Kidney capillary endothelial cell (primary cell): ENCODE data around the gene ITPKA.

Source experiments
- DNase-seq: peaks from one replicate; pipeline ENCODE4 v3.0.0-alpha.2; 2018; ENCODE audit warnings: low spot score

The ITPKA gene

DNA sequence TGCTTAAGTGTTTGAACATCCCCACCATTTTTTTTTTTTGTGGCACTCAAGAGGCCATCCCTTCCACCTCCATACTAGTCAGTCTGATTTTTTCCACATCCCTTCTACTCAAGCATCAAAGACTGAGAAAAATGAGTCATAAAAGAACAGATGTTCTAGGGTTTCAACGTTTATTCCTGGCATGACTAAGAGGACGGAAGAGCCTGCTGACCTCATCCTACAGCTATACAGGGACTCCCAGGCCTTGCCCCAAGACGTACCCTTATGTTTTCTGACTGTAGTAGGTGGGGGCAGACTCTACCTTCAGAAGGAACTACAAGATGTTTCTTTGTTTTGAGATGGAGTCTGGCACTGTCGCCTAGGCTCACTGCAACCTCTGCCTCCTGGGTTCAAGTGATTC is 3.3 kb upstream of the ITPKA start:
- peak; percentile 98 for DNase-seq

DNA sequence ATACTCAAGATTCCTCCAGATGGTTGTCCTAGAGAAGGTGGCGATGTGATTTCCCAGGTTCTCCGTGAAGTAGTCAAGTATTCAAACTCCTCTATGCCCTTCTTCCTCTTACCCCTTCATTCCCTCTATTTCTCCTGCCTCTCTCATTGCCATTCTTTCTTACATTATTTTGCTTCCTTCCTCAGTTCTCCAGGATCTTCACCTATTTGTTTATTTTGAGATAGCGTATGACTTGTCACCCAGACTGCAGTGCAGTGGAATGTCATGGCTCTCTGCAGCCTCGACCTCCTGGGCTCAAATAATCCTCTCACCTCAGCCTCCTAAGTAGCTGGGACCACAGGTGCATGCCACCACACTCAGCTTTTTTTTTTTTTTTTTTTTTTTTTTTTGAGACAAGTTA is 1.8 kb upstream of the ITPKA start:
- DNase-seq: no peak

DNA sequence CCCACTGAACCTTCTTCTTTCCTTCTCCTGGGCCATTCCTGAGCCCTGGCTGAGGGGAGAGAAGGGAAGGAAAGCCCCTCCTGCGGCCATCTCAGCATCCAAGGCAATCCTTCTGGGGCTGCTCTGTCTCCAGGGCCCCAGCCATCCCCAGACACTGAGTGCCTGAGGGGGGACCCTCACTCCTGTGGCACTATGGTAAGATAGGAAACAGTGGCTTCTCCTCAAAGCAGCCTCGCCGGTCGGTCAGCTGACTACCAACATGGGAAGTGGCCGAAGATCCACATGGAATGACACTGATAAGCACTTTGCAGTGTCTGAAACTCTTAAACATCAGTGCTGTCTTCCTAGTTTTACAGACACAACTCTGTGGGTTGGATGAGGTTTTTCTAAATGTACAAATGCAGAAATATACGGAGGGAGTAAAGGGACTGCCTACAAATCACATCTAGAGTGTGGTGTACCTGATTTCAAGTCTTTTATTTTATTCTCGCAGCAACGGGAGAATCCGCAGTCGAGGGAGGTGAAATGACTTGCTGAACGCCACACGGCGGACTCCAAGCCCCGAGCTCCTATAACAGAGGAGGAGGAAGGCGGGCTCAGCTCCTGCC is 973 bp upstream of the ITPKA start:
- no peak for DNase-seq

DNA sequence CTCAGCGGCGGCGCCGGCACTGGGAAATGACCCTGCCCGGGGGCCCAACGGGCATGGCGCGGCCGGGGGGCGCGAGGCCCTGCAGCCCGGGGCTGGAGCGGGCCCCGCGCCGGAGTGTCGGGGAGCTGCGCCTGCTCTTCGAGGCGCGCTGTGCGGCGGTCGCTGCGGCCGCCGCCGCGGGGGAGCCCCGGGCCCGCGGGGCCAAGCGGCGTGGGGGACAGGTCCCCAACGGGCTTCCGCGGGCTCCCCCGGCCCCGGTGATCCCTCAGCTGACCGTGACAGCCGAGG is 172 bp downstream of the ITPKA start:
- DNase-seq: no peak

DNA sequence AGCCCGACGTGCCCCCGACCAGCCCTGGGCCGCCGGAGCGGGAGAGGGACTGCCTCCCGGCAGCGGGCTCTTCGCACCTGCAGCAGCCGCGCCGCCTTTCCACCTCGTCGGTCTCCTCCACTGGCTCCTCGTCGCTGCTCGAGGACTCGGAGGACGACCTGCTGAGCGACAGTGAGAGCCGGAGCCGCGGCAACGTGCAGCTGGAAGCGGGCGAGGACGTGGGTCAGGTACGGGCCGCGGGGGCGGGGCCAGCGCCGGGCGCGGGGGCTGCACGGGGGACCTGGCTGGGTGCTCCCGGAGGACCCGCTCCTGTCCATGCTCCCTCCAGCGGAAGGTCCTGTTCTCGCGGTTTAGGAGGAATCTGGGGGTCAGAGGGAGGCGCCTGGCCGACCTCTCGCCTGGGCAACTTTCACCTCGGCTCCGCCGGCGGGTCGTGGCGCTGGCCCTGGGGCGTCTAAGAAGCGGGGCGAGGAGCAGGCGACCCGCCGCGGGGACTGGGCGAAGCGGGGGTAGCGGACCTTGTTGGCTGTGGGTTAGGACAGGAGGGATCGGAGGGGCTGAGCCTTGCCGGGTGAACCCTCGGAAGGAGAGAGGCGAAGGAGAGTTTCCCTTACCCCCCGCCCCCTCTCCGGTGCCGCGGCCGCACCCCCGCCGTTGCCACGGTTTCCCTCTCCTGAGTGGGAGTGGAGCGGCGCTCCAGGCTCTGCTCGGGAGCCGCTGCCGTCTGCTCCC is 682 bp downstream of the ITPKA start:
- DNase-seq: no peak

DNA sequence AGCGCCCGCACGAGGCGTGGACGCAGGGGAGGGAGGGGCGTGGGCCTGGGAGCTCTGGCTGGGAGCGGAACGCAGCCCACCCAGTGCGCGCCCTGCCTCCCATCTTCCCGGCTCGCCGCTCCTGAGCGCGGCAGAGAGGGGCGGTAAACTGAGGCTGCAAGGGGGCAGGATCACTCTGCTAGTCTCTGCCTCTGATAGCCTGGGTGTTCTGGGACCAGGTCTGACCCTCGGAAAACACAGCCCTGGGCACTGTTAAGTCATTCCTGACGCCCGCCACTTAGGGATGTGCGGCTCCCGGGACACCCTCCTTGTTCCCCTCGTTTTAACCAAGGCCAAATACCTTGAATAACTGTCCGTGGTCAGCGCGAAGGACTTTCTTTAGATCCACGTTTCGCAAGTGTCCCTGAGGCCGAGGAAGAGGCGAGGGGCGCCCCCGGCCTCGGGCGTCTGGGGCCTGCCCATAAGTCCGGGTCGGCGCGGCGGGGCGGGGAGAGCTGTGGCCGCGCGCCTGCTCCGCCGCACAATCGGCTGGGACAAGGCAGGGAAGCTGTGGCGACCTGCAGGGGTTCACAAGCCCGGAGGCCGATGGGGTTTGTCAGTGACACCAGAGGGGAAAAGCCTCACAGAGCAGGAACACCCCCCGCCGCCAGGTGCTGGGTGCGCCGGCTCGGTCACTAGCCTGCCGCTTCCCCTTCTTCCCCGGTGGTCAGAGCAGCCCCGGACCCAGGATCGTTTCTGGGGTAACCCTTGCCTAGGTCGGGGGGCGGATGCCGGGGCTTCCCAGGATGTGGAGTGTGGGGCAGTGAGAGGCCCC is 1.5 kb downstream of the ITPKA start:
- DNase-seq: no peak

DNA sequence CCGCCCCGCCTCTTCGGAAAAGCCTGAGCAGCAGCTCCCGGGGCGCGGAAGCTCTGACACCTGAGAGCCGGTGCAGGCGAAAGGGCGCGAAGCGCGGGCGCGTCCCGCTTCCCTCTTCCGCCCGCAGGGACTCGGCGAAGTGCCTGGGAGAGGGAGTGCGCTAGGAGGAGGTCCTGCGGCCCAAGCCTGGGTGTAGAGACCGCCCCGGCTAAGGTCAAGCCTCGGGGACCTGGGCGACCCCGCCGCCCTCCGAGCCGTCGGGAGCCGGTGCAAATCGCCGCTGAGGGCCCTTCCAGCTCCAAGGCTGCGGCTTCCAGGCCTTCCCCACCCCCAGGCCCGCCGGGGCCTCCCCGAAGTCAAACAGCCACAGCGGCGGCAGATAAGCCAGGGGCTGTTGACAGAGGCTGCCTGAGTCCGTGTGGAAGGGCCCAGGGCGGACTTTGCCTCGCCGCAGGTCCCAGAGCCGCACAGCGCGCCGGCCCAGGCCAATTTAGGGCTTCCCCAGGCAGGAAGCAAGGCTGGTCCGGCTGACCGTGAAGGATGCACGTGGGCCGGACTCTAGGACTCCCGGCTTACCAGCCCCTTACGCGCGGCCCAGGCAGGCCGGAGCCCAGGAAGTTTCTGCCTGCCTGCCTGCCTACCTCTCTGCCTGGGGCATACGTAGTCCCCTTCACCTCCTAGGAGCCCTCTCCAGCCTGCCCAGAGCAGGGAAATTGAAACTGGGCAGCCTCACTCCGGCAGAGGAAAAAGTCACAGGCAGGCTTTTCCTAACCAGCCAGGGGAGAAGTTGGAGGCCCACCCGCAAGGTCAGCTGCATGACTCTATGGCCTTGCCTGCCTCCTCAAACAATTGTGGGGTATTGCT is 2.3 kb downstream of the ITPKA start:
- no peak for DNase-seq

DNA sequence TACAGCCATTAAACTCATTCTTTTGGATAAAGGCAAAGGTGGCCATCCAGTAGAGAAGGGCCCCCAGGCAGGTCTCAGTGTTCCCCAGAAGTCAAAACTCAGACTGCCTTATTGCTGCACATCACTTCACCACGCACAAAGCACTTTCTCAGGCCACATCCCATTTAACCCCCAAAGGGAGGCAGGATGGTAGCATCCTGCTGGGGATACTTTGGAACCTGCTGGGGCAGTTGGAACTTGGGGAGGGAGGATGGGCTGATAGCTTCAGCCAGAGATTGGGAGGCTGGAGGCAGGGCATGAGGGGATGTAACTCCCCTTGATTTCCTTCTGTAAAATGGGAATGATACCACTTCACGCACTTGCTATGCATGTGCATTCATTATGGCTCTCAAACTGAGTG is 5.0 kb downstream of the ITPKA start:
- DNase-seq: no peak

DNA sequence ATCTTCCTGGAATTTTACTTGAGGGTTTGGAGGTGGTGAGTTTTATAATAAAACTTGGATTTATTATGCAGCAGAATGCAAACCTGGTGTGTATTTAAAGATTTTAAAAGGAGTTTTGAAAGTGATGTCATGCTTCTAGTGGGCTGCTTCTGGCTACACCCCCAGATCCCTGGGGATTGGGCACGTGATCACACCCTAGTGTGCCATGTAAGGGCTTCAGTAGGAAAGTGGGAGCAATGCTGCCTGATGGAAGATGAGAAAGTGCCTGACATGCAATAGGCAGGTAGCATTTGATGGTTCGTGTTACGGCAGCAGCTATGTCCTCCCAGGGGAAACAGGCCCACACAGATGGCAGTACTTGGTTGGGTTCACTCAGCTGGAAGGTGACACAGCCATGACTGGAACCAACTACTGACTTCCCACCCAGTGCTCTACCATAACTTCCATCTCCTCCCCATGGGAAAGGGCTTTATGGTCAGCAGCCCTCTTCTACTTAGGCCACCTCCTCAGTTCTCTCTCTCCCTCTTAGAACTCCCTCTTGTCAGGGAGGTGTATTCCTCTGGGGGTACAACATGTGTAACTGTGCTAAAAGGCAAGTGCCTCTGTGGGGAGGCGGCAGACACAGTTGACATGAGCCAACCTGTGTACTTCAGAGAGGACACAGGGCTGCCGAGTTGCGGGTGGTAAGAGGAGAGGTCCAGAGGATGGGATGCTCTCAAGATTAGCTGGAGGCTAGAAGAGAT is 5.6 kb downstream of the ITPKA start:
- no peak for DNase-seq

DNA sequence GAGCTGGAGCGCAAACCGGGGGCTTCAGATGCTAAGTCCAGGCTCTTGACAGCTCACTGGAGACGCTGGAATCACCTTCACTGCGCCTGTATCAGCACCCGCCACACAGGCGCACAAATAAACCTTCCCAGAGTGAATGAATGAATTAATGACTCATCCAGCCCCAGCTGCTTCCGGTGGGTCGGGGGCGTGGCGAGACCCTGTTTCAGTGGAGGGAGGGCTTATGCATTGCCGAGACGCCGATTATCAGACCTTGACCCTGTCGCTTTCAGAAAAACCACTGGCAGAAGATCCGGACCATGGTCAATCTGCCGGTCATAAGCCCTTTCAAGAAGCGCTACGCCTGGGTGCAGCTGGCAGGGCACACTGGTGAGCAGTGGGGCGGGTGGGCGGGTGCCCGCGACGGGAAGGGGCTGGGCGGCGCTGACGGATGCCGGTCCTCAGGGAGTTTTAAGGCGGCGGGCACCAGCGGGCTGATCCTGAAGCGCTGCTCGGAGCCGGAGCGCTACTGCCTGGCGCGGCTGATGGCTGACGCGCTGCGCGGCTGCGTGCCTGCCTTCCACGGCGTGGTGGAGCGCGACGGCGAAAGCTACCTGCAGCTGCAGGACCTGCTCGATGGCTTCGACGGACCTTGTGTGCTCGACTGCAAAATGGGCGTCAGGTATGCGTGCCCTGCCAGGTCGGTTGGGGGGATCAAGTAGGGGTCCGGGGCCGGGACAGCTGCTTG is 7.7 kb downstream of the ITPKA start:
- DNase-seq: no peak

DNA sequence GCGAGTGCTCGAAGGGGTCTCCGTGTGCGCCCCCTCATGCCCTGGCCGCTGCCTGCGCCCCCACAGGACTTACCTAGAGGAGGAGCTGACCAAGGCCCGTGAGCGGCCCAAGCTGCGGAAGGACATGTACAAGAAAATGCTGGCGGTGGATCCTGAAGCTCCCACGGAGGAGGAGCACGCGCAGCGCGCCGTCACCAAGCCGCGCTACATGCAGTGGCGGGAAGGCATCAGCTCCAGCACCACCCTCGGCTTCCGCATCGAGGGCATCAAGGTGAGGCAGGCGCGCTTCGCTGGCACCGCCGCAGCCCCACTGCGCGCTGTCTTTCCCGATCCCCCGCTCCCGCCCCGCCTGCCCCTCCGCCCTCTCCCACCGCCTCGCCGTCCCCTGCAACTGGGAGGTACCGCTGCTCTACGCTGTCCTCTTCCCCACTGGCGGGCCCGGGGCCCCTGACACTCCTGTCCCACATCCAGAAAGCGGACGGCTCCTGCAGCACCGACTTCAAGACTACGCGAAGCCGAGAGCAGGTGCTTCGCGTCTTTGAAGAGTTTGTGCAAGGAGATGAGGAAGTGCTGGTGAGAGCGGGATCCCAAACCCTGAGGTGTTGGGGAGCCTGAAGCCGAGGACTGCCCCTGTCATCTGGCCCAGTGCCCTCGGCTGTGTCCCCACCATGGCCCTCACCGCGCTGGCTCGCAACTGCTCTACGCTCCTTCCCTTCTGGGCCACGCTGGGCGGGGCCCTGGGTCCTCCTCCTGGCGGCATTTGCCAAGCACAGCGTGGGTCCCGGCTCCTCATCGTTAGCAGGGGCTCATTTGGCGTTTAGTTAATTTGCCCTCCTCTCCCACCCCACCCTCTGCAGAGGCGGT is 8.5 kb downstream of the ITPKA start:
- DNase-seq: no peak

DNA sequence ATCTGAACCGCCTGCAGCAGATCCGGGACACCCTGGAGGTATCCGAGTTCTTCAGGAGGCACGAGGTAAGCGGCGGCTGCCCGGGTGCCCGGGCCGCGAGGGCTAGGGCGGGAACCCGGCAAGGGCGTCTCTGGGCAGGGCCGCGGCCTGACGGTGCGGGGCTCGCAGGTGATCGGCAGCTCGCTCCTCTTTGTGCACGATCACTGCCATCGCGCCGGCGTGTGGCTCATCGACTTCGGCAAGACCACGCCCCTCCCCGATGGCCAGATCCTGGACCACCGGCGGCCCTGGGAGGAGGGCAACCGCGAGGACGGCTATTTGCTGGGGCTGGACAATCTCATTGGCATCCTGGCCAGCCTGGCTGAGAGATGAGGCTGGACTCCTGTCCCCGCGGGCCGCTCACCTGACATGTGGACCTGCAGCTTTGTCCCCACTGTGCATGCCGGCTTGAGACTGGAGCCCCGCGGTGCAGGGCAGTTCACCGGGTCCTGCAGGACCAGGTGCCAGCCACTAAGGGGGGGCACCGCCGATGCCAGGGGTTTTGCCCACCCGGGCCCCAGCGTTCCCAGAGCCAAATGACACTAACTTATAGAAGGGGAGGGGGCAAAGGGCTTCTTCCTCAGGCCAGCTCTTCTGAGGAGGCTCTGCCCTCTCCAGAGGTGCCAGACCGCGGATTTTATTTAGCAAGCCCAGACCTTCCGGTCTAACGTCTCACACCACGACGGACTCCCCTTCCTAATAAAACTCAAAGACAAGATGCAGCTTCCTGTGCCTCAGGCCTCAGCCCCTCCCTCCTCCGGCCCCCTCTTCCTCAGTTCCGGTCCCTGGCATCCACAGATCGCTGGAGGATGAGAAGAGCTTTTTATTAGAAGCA is 9.4 kb downstream of the ITPKA start:
- no peak for DNase-seq

DNA sequence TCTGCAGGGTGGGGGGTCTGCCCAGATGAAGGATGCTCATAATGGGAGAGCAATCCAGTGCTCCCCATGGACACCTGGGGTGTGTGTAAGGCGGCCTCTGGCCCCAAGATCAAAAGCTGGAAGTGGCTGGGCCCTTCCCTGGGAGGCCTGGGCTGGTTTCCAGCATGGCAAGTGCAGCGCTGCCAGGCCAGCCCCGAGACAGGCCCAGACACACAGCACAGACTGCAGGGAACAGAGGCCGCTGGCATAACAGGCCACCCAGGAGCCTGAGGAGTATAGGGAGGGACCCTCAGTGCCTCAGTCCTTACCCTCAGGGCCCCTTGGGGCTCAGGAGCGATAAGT is 10.0 kb downstream of the ITPKA start:
- no peak for DNase-seq

DNA sequence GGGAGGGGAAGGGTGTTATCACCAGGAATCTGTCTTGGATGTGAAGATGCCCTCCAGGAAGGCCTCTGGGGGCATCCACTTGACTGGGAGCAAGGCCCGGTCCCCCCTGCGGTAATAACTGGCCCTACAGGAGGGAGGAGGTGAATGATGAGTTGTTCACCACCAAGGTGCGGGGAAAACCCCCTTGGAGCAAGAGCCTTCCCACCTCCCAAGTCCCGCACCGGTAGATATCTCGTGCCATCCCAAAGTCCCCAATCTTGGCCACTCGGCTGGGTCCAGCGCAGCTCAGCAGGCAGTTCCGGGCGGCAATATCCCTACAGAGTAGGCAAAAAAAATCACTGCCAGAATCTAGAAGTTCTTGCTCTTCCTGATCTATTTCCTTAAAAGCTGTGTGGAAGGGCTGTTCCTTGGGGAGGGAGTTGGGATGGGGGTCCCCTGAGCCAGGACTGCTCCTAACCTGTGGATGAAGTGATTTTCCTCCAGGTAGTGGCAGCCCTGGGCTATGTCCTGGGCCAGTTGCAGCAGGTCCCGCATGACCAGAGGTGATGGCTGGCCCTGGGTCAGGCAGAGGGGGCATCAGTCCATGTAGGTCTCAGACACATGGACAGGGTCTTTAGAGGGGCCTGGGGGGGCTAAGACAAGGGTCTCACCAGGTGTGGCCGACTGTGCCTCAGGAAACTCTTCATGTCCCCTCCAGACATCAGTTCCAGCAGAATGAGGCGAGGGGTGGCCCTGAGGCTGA is 11.2 kb downstream of the ITPKA start:
- DNase-seq: no peak

DNA sequence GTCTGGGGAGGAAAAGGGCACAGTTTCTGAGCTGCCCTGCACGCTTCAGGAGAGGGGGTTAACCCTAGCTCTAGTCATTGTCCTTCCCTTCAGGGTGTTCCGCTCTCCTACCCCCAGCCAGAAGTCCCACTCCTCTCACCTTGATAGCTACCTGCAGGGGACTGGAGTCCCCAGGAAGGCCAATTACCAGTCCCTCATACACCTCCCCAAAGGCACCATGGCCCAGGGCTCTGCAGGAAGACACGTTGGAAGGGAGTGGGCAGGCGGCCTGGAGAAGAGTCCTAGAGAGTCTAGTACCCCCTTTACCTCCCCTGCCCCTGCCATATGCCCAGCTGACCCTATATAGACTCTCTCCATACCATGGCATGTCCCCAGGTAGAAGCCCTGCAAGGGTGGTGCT is 12.1 kb downstream of the ITPKA start:
- no peak for DNase-seq

DNA sequence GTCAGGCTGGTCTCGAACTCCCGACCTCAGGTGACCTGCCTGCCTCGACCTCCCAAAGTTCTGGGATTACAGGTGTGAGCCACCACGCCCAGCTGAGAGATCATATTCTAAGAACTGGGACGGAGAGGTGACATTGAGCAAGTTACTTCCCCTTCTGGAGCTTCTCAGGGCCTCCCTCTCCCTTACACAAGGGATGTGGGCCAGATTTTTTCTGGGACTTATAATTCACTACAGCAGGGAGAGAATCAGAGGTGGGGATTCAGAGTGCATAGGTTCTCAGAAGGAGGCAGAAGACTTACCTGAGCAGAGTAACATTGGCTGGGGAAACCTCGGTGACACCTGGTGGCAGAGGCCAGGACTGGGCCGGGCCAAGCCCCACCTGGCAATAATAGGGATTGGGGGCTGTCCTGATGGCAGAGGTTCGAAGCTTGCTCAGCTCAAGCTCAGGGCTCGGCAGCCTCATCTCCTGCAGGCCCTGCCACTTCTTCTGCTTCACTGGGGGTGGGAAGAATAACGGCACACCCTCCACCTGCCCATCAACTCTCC is 13.2 kb downstream of the ITPKA start:
- DNase-seq: no peak

DNA sequence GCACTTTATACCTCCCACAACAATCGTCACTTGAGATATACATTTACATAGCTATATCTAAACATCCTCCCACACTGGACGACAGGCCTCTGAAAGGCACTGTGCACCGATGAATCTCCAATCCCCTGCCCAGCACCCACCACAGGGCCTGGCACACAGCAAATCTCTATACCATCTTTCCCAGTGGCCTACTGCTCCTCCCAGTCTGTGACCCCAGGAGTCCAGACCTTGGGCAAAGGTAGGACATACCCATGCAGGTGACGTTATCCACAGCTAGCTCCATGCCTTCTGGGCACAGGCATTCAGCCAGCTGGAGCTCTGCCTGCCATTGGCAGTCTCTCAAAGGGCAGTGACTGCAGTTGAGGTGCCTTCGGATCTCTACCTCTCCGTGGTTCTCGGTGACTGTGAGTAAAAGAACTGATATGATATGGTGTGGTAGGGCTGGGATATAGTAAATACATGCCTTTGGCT is 14.2 kb downstream of the ITPKA start:
- no peak for DNase-seq

DNA sequence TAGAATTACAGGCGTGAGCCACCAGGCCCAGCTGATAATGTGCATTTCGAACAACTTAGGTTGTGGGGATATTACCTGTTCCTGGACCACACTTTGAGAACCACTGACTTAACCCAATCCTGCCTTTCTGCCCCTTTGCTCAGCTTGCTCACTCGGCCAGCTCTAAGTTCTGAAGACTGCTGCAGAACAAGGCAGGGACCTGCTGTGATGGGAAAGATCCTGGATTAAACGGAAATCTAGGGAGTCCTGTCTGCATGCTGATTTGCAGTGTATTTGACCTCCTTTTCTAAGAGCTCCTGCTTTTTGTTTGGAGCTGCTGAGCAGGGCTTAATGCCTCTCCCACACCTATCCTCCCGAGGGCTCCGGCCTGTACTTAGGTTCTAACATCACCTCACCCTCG is 17.1 kb downstream of the ITPKA start:
- no peak for DNase-seq
